GM18951 (cell line): Measurements from ENCODE around the gene THEMIS2.
A peak's percentile ranks its signal among the peaks of the same experiment; 100 is the strongest.

Source experiments
- POLR2A ChIP-seq: IDR thresholded peaks from 4 replicates; pipeline ENCODE4 v1.6.1; 2011; ENCODE audit warnings: mild to moderate bottlenecking; ENCODE audit not compliant: insufficient read length, insufficient read depth; ENCODE audit errors: extremely low read depth
- in situ Hi-C: fragments of 300-500 bp; cut with MboI; formaldehyde crosslinking; loops from one replicate; pipeline ENCODE4 v1.12.0; 2022; ENCODE audit warnings: low sequenced_read_pairs, mixed read lengths, inconsistent platforms; ENCODE audit not compliant: unreplicated experiment

THEMIS2 gene

GRCh38 chr1:27885621-27886352, 13.4 kb downstream of the THEMIS2 start:
- TF ChIP-seq POLR2A = no peak
- in situ Hi-C loops = no loop called here

- no peak for TF ChIP-seq POLR2A
- in situ Hi-C loops = no loop called here
These were observed 14.0 kb downstream of the THEMIS2 start for GRCh38 chr1:27886353-27886679.

GRCh38 chr1:27886744-27887143, 14.4 kb downstream of the THEMIS2 start:
- TF ChIP-seq POLR2A = no peak
- in situ Hi-C loops = no loop called here

- peak; percentile 19 for TF ChIP-seq POLR2A
These were observed 15.1 kb downstream of the THEMIS2 start for GRCh38 chr1:27887215-27888021.

DNA sequence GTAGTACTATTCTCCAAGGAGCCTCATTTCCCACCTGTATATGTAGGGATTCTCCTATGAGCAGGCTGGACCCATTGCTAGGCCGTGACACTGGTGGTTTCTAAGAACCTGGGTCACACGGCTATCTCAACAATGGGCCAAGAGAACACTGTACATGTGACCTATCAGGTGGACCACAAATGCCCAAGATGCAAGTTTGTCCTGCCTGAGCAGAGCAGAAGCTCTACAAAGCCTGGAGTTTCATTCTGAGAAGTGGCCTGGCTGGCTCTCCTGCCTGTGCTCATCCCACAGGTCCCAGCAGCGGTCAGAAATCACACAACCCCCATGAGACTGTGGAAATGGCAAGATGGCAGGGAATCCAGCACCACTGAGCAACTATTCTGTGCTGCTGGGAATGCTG, 17.2 kb downstream of the THEMIS2 start:
- in situ Hi-C loops = no loop called here
- TF ChIP-seq POLR2A = no peak

More at GRCh38 chr1:27887215-27888021, 15.1 kb downstream of the THEMIS2 start:
- in situ Hi-C loops = no loop called here

- no peak for TF ChIP-seq POLR2A
- in situ Hi-C loops = no loop called here
These were observed 19.0 kb downstream of the THEMIS2 start for GRCh38 chr1:27891196-27891889.

- TF ChIP-seq POLR2A = no peak
- in situ Hi-C loops = no loop called here
These were observed 22.2 kb downstream of the THEMIS2 start for GRCh38 chr1:27894521-27894920.

DNA sequence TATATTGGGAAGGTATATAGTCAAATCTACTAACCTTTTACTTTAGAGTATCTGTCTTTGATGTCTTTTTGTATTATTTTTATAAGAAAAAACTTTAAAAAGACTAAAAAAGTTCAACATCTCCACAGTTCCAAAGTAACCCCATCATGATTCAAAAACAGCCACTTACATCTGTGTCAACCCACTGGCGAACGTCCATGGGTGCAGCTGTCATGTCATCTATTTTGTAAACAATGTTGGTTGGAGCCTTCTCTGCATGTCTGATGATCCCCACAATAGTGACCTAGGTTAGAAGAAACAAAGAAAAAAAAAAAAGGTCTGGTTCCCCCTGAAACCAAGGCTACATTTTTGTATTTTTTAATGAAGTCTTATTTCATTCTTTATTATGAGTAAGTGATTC, 34.4 kb downstream of the THEMIS2 start:
- in situ Hi-C loops = no loop called here
- TF ChIP-seq POLR2A = no peak

DNA sequence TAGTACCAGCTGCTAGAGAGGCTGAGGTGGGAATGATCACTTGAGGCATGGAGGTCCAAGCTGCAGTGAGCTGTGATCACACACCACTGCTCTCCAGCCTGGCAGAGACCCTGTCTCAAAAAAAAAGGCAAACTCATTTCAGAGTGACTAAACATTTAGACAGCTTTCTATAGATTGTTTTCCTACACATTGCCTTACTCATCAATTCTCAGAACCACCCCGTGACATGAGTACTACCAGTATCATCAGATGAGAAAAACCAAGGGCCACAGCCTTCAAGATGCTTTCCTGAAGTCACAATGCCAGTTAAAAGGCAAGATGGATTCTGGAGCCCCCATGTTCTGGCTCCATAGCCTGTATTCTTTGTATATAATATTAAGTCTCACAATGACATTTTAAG, 40.1 kb downstream of the THEMIS2 start:
- no peak for TF ChIP-seq POLR2A
- in situ Hi-C loops = no loop called here

GRCh38 chr1:27915082-27915575, 42.8 kb downstream of the THEMIS2 start:
- TF ChIP-seq POLR2A = no peak
- in situ Hi-C loops = no loop called here

DNA sequence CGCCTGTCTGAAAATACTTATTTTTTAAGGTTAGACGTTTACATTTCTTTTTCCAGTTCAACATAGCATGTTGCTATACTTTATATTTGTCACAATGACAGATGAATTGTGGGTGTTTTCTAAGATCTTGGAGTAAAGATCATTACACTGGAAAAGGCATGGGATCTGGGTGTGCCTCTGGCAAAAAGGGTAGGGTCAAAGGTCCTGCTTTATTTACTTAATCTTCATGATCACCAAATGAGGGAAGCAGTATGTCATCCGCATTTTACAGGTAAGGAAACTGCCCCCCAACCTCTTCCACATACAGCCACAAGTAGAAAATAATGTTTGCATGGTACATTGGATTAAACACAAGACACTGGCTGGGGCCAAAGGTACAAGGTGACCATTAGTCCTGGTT, 49.9 kb downstream of the THEMIS2 start:
- TF ChIP-seq POLR2A = no peak
- in situ Hi-C loops = no loop called here

DNA sequence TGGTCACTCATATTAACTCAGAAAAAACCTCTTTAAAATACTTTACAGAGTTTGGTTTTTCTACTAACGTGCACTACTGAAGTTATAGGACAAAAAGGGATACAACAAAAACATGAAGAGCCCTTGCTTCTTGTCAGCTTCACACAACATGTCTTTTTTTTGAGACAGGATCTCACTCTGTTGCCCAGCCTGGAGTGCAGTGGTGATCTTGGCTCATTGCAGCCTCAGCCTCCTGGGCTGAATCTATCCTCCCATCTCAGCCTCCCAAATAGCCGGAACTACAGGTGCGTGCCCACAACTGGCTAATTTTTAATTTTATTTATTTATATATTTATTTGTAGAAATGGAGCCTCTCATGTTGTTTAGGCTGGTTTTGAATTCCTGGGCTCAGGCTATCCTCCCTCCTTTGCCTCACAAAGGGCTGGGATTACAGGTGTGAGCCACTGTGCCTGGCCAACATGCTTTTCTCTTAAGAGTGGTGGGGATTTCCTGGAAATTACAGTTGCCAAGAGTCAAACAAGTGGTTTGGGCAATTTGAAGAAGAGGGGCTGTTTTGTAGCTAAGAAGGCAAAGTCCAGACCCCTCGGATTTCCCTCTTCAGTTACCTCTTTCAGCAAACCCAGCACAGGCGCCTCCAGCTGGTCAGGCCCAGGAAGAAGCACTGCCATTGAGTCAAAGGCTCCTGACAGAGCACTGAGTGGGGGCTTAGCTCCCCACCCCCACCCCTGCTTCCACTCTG, 56.0 kb downstream of the THEMIS2 start:
- TF ChIP-seq POLR2A = no peak
- in situ Hi-C loops = no loop called here

GRCh38 chr1:27931184-27931583, 58.8 kb downstream of the THEMIS2 start:
- in situ Hi-C loops = no loop called here
- no peak for TF ChIP-seq POLR2A
